Right hindlimb (tissue), 1 donor: ENCODE results near the gene TMEM253.

Source experiments
- DNase-seq: peaks from one replicate; pipeline ENCODE4 v3.0.0-alpha.2; 2018

The TMEM253 gene

GRCh38 chr14:21071225-21072030 is 29.4 kb upstream of the TMEM253 start:
- peak; percentile 97 for DNase-seq

- peak; percentile 56 for DNase-seq
Measured at GRCh38 chr14:21072031-21072473, 28.8 kb upstream of the TMEM253 start.

GRCh38 chr14:21072781-21073339 is 28.0 kb upstream of the TMEM253 start:
- DNase-seq, result no peak

GRCh38 chr14:21073921-21074320 is 26.9 kb upstream of the TMEM253 start:
- DNase-seq, result no peak

- no peak for DNase-seq
Measured at GRCh38 chr14:21074398-21075272, 26.2 kb upstream of the TMEM253 start.

- DNase-seq, result no peak
Measured at GRCh38 chr14:21075719-21076437, 25.0 kb upstream of the TMEM253 start.

- DNase-seq, result no peak
Measured at GRCh38 chr14:21077672-21078071, 23.2 kb upstream of the TMEM253 start.

- no peak for DNase-seq
Measured at GRCh38 chr14:21078287-21078686, 22.6 kb upstream of the TMEM253 start.

GRCh38 chr14:21078726-21079125 is 22.1 kb upstream of the TMEM253 start:
- no peak for DNase-seq

GRCh38 chr14:21081521-21082142 is 19.2 kb upstream of the TMEM253 start:
- no peak for DNase-seq

- DNase-seq, result no peak
Measured at GRCh38 chr14:21083565-21084325, 17.1 kb upstream of the TMEM253 start.

- no peak for DNase-seq
Measured at GRCh38 chr14:21084396-21084795, 16.5 kb upstream of the TMEM253 start.

- DNase-seq, result peak; percentile 14
Measured at GRCh38 chr14:21084998-21085853, 15.6 kb upstream of the TMEM253 start.

- no peak for DNase-seq
Measured at GRCh38 chr14:21086908-21087293, 14.0 kb upstream of the TMEM253 start.

GRCh38 chr14:21087294-21088091 is 13.4 kb upstream of the TMEM253 start:
- peak; percentile 71 for DNase-seq

GRCh38 chr14:21088687-21089086 is 12.2 kb upstream of the TMEM253 start:
- DNase-seq, result no peak

GRCh38 chr14:21089271-21089670 is 11.6 kb upstream of the TMEM253 start:
- no peak for DNase-seq

- DNase-seq, result no peak
Measured at GRCh38 chr14:21089877-21090193, 11.0 kb upstream of the TMEM253 start.

GRCh38 chr14:21090194-21090939 is 10.5 kb upstream of the TMEM253 start:
- no peak for DNase-seq
